Esophagus (tissue), 2 donors: ENCODE results near the gene DENND2D. TPM values are rescaled to one million over a fixed set of nuclear protein-coding genes. Genes with fewer than 3 reads are reported as not detected.

ENCODE experiments used
- H3K27ac ChIP-seq, 2 donors: one replicate each; pipeline ENCODE4 v1.5.1; 2013; ENCODE audit warnings: low read depth in 2 of 2, mild to moderate bottlenecking in 2 of 2, inconsistent platforms in 1 of 2, low read length in 1 of 2, moderate library complexity in 1 of 2
- H3K27me3 ChIP-seq, 2 donors: one replicate each; pipeline ENCODE4 v1.6.1; 2013; ENCODE audit warnings: low read length in 2 of 2, control low read depth in 1 of 2, mild to moderate bottlenecking in 1 of 2; ENCODE audit not compliant: insufficient read depth in 2 of 2, control insufficient read depth in 1 of 2
- H3K36me3 ChIP-seq, 2 donors: one replicate each; pipeline ENCODE4 v1.6.1; 2013; ENCODE audit warnings: low read length in 1 of 2; ENCODE audit not compliant: control insufficient read depth in 2 of 2, insufficient read depth in 2 of 2
- H3K4me1 ChIP-seq, 2 donors: one replicate each; pipeline ENCODE4 v1.6.1; 2013; ENCODE audit warnings: low read length in 1 of 2; ENCODE audit not compliant: control insufficient read depth in 2 of 2, insufficient read depth in 2 of 2
- H3K4me3 ChIP-seq, 2 donors: one replicate each; pipeline ENCODE4 v1.5.1; 2013; ENCODE audit warnings: low read length in 2 of 2, mild to moderate bottlenecking in 2 of 2, low read depth in 1 of 2, moderate library complexity in 1 of 2
- H3K9me3 ChIP-seq, 2 donors: one replicate each; pipeline ENCODE4 v1.6.1; 2013; ENCODE audit warnings: mild to moderate bottlenecking in 2 of 2, low read depth in 1 of 2, low read length in 1 of 2, moderate library complexity in 1 of 2; ENCODE audit not compliant: control insufficient read depth in 2 of 2, insufficient read depth in 1 of 2
- WGBS, 2 donors: extraction: QIAGEN DNeasy Blood & Tissue Kit; methylation state at CpG; one replicate each; pipeline ENCODE4 v1.1.7; 2013; 5-methylcytosine and 5-hydroxymethylcytosine counted together
- polyA plus RNA-seq, 2 donors: library from polyadenylated mRNA; stranded (reverse); fragments of 200-250 nt; gene quantifications; one replicate each; pipeline ENCODE4 v1.2.3, GENCODE V29; 2013
- donor health status: healthy with polysubstance abuse.
- donor health status: Bipolar disorder and iron deficiency.

The DENND2D gene
- polyA plus RNA-seq, 2 donors: 39.1 to 54.8 TPM

DNA sequence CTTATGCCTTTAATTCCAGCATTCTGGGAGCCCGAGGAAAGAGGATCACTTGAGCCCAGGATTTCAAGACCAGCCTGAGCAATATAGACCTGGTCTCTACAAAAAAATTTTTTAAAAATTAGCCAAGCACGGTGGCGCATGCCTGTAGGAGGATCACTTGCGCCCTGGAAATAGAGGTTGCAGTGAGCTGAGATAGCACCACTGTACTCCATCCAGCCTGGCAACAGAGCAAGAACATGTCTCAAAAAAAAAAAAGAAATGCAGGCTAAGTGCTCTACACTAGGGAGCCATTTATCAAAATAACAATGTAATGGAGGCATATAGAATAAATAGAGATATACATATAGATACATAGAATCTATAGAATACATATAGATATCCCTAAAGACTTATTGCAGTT, 37.1 kb downstream of the DENND2D start:
- Histone ChIP-seq H3K36me3 (peaks cover 0 to 4% of the 10 kb centered on the region in 2 donors), H3K27ac (no peak overlapping the region), H3K27me3 (no peaks in the 10 kb centered on the region), H3K9me3 (no peaks in the 10 kb centered on the region), H3K4me3 (no peak overlapping the region), H3K4me1 (no peaks in the 10 kb centered on the region)
- 95 to 96% methylated on average over 4 of the region's 4 CpGs for WGBS, 2 donors

- Histone ChIP-seq H3K4me1 (no peaks in the 10 kb centered on the region), H3K36me3 (peaks cover 0 to 4% of the 10 kb centered on the region in 2 donors), H3K9me3 (no peaks in the 10 kb centered on the region), H3K27me3 (no peaks in the 10 kb centered on the region), H3K4me3 (no peak overlapping the region), H3K27ac (no peak overlapping the region)
- 94 to 97% methylated on average over 2 of the region's 2 CpGs for WGBS, 2 donors
These were observed 38.0 kb downstream of the DENND2D start for GRCh38 chr1:111162488-111162880.

- H3K27ac ChIP-seq: no peak overlapping the region
- H3K4me1 ChIP-seq: no peaks in the 10 kb centered on the region
- no peaks in the 10 kb centered on the region for H3K27me3 ChIP-seq
- H3K36me3 ChIP-seq: peaks cover 0 to 4% of the 10 kb centered on the region in 2 donors
- H3K4me3 ChIP-seq: no peak overlapping the region
- H3K9me3 ChIP-seq: no peaks in the 10 kb centered on the region
- 38 to 56% methylated on average over 1 of the region's 1 CpG for WGBS, 2 donors
These were observed 38.5 kb downstream of the DENND2D start for GRCh38 chr1:111161843-111162487.

- peaks cover 0 to 4% of the 10 kb centered on the region in 2 donors for H3K36me3 ChIP-seq
- no peak overlapping the region for H3K27ac ChIP-seq
- no peaks in the 10 kb centered on the region for H3K27me3 ChIP-seq
- H3K4me1 ChIP-seq: no peaks in the 10 kb centered on the region
- 88 to 97% methylated on average over 2 of the region's 2 CpGs for WGBS, 2 donors
- no peak overlapping the region for H3K4me3 ChIP-seq
- no peaks in the 10 kb centered on the region for H3K9me3 ChIP-seq
These were observed 43.0 kb downstream of the DENND2D start for GRCh38 chr1:111157431-111157830.

DNA sequence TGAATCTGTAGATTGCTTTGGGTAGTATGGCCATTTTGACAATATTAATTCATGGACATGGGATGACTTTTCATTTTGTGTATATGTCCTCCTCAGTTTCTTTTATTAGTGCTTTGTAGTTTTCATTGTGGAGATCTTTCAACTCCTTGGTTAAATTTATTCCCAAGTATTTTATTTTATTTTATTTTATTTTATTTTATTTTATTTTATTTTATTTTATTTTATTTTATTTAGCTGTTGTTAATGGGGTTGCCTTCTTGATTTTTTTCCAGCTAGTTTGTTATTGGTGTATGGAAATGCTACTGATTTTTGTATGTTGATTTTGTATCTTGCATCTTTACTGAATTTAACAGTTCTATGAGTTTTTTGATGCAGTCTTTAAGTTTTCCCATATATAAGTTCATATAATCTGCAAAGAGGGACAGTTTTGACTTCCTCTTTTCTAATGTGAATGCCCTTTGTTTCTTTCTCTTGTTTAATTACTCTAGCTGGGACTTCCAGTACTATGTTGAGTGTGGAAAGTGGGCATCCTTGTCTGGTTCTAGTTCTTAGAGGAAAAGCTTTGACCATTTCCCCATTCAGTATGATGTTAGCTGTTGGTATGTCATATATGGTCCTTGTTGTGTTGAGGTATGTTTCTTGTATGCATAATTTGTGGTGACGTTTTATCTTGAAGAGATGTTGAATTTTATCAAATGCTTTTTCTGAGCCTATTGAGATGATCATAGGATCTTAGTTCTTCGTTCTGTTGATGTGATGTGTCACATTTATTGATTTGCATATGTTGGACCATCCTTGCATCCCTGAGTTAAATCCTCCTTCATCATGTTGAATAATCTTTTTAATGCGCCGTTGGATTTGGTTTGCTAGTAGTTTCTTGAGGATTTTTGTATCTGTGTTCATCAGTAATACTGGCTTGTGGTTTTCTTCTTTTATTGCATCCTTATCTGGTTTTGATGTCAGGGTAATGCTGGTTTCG, 46.1 kb downstream of the DENND2D start:
- Histone ChIP-seq H3K9me3 (no peaks in the 10 kb centered on the region), H3K27ac (no peak overlapping the region), H3K4me1 (no peaks in the 10 kb centered on the region), H3K4me3 (no peak overlapping the region), H3K27me3 (no peaks in the 10 kb centered on the region), H3K36me3 (peaks cover 0 to 2% of the 10 kb centered on the region in 2 donors)
- WGBS, 2 donors: 94 to 97% methylated on average over 5 of the region's 5 CpGs

- no peaks in the 10 kb centered on the region for H3K9me3 ChIP-seq
- H3K4me3 ChIP-seq: no peak overlapping the region
- no peaks in the 10 kb centered on the region for H3K27me3 ChIP-seq
- H3K36me3 ChIP-seq: peaks cover 2 to 3% of the 10 kb centered on the region in 2 donors
- H3K27ac ChIP-seq: no peak overlapping the region
- WGBS, 2 donors: 60 to 66% methylated on average over 3 of the region's 3 CpGs
- no peaks in the 10 kb centered on the region for H3K4me1 ChIP-seq
These were observed 48.6 kb downstream of the DENND2D start for GRCh38 chr1:111151838-111152237.

DNA sequence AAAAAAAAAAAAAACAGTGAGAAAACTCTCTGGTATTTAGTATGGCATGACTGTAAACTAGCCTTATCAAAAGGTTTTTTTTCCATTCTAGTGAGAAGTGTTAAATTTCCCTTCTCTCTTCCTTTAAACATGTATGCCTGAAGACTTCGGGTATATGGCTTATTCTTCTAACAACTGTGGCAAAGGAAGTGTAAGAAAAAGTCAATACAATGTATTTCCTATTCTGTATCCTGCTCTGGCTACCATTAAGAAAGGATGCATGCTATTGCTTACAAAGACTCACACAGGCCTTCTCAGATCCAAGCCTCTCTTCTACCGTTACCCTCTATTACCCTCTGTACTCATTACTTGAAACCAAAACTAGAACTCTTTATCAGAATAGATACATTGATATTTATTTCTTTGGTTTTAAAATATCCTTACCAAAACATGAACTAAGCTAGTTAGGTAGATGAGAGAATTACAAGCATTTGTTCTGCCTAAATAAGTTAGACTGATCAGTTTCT, 52.0 kb downstream of the DENND2D start:
- Histone ChIP-seq H3K4me3 (no peak overlapping the region), H3K9me3 (no peaks in the 10 kb centered on the region), H3K27me3 (no peaks in the 10 kb centered on the region), H3K27ac (no peak overlapping the region), H3K36me3 (peaks cover 3 to 5% of the 10 kb centered on the region in 2 donors), H3K4me1 (peaks cover 0 to 2% of the 10 kb centered on the region in 2 donors)
- WGBS, 2 donors: 75 to 86% methylated on average over 2 of the region's 2 CpGs

DNA sequence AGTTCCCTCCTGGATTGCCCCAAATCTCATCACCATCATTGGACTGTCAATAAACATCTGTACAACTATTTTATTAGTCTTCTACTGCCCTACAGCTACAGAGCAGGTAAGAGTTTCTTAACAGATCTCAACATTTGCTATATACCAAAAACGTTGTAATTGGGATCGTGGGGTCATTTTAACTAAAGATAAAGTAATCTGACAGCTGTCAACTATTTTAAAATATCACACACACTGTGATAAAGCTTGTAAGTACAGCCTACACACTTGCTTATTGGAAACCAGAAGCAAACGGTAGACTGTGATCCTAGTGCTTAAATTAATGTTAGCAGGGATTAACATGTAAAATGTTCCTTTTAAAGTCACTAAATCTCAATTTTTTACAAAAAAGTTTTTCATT, 52.5 kb downstream of the DENND2D start:
- peaks cover 3 to 5% of the 10 kb centered on the region in 2 donors for H3K36me3 ChIP-seq

GRCh38 chr1:111145963-111146768, 54.3 kb downstream of the DENND2D start:
- Histone ChIP-seq H3K9me3 (no peaks in the 10 kb centered on the region), H3K27me3 (no peaks in the 10 kb centered on the region), H3K4me1 (peaks cover 0 to 2% of the 10 kb centered on the region in 2 donors), H3K27ac (no peak overlapping the region), H3K36me3 (peaks cover 3 to 4% of the 10 kb centered on the region in 2 donors), H3K4me3 (no peak overlapping the region)

More for the DNA sequence above, 52.5 kb downstream of the DENND2D start:
- Histone ChIP-seq H3K9me3 (no peaks in the 10 kb centered on the region), H3K27ac (no peak overlapping the region), H3K4me1 (peaks cover 0 to 2% of the 10 kb centered on the region in 2 donors), H3K27me3 (no peaks in the 10 kb centered on the region), H3K4me3 (no peak overlapping the region)
- 70 to 74% methylated on average over 3 of the region's 3 CpGs for WGBS, 2 donors
